Measurements from ENCODE around the gene USP48.

USP48 gene

GRCh38 chr1:21749109-21749508, 33.8 kb downstream of the USP48 start:
- DNase-seq (ENCODE audit: low spot score): no peak

- no peak for DNase-seq (ENCODE audit: low spot score)
Observed at GRCh38 chr1:21743476-21743875, 39.5 kb downstream of the USP48 start.

- no peak for DNase-seq (ENCODE audit: low spot score)
Observed at GRCh38 chr1:21742578-21742977, 40.4 kb downstream of the USP48 start.

GRCh38 chr1:21741206-21741605, 41.7 kb downstream of the USP48 start:
- no peak for DNase-seq (ENCODE audit: low spot score)

- DNase-seq (ENCODE audit: low spot score): no peak
Observed at GRCh38 chr1:21736876-21737275, 46.1 kb downstream of the USP48 start.

GRCh38 chr1:21736011-21736410, 46.9 kb downstream of the USP48 start:
- DNase-seq (ENCODE audit: low spot score): no peak

- peak; percentile 11 for DNase-seq (ENCODE audit: low spot score)
Observed at GRCh38 chr1:21734526-21734925, 48.4 kb downstream of the USP48 start.

GRCh38 chr1:21732664-21733063, 50.3 kb downstream of the USP48 start:
- DNase-seq (ENCODE audit: low spot score): no peak

GRCh38 chr1:21725748-21726392, 57.1 kb downstream of the USP48 start:
- DNase-seq (ENCODE audit: low spot score): no peak

- no peak for DNase-seq (ENCODE audit: low spot score)
Observed at GRCh38 chr1:21724570-21724969, 58.4 kb downstream of the USP48 start.

- no peak for DNase-seq (ENCODE audit: low spot score)
Observed at GRCh38 chr1:21724098-21724497, 58.9 kb downstream of the USP48 start.

GRCh38 chr1:21721295-21721985, 61.5 kb downstream of the USP48 start:
- DNase-seq (ENCODE audit: low spot score): no peak

- no peak for DNase-seq (ENCODE audit: low spot score)
Observed at GRCh38 chr1:21716169-21716568, 66.8 kb downstream of the USP48 start.

GRCh38 chr1:21707891-21708290, 75.1 kb downstream of the USP48 start:
- DNase-seq (ENCODE audit: low spot score): no peak

- DNase-seq (ENCODE audit: low spot score): no peak
Observed at GRCh38 chr1:21707086-21707840, 75.7 kb downstream of the USP48 start.

- DNase-seq (ENCODE audit: low spot score): peak; percentile 43
Observed at GRCh38 chr1:21706151-21706835, 76.7 kb downstream of the USP48 start.

- DNase-seq (ENCODE audit: low spot score): no peak
Observed at GRCh38 chr1:21705303-21705980, 77.5 kb downstream of the USP48 start.

GRCh38 chr1:21704145-21704544, 78.8 kb downstream of the USP48 start:
- DNase-seq (ENCODE audit: low spot score): no peak

- DNase-seq (ENCODE audit: low spot score): peak; percentile 43
Observed at GRCh38 chr1:21703318-21703963, 79.5 kb downstream of the USP48 start.

GRCh38 chr1:21702780-21703179, 80.2 kb downstream of the USP48 start:
- no peak for DNase-seq (ENCODE audit: low spot score)

- DNase-seq (ENCODE audit: low spot score): no peak
Observed at GRCh38 chr1:21701401-21701800, 81.5 kb downstream of the USP48 start.
